Mucosa of descending colon (tissue), 3 donors: ENCODE data around the gene TTC6. TPM values are rescaled to one million over a fixed set of nuclear protein-coding genes. Genes with fewer than 3 reads are reported as not detected.
A peak's percentile ranks its signal among the peaks of the same experiment; 100 is the strongest.

Experiments used
- ATAC-seq: fragments of 200-7000 bp; cut with Tn5 transposase; one replicate; pipeline ENCODE4 v1.9.1; 2020; ENCODE audit warnings: mild to moderate bottlenecking, moderate library complexity
- DNase-seq, 3 donors: peaks; one replicate each; pipeline ENCODE4 v3.0.0-alpha.2; 2020
- H3K36me3 ChIP-seq: fragments of 200-600 bp; one replicate; pipeline ENCODE4 v1.8.0; 2021; ENCODE audit warnings: low read depth, mild to moderate bottlenecking
- H3K4me1 ChIP-seq: fragments of 200-600 bp; one replicate; pipeline ENCODE4 v1.8.0; 2021; ENCODE audit warnings: low read depth, mild to moderate bottlenecking
- H3K4me3 ChIP-seq: fragments of 200-600 bp; one replicate; pipeline ENCODE4 v1.8.0; 2021; ENCODE audit warnings: mild to moderate bottlenecking
- H3K9me3 ChIP-seq: fragments of 200-600 bp; one replicate; pipeline ENCODE4 v1.8.0; 2021; ENCODE audit warnings: mild to moderate bottlenecking
- CTCF ChIP-seq: fragments of 200-600 bp; IDR thresholded peaks from one replicate; pipeline ENCODE4 v1.8.0; 2022; ENCODE audit warnings: antibody characterized with exemption, mild to moderate bottlenecking
- intact Hi-C, 2 donors: fragments of 100-400 bp; cut with DNase I in 1 of 2; cut with micrococcal nuclease in 1 of 2; formaldehyde crosslinking; loops; one replicate each; pipeline versions ENCODE4 v1.11.0 to v1.11.1; 2022; cut with DNase I, micrococcal nuclease
- total RNA-seq, 3 donors: library from RNA; stranded (reverse); fragmentation: NEBNext Ultra II Directional in 2 of 3; extraction: Animal tissue kit (Norgen Biotek cat#: 25700) in 2 of 3; gene quantifications; one replicate each; pipeline versions ENCODE4 v1.2.1 to v1.2.4, GENCODE V29; 2021 to 2023
- donor health status: DM: no; HTN: no; CAD: no; lungs with moderate emphysema.
- donor health status: DM: no; HTN: no; CAD: no.
- donor health status: DM: no; HTN: yes; CAD: no.

TTC6 gene
- total RNA-seq, 3 donors from 2014 or later = 1.7 to 9.2 (median 4.8) TPM

- H3K4me1 ChIP-seq = no peaks in the 10 kb centered on the region
- no peak for TF ChIP-seq CTCF
- H3K36me3 ChIP-seq = no peaks in the 10 kb centered on the region
- ATAC-seq (peak; percentile 90), DNase-seq (peak in 1 of 3 donors; percentile 46)
- no peaks in the 10 kb centered on the region for H3K9me3 ChIP-seq
- peak overlapping the region; percentile 1 for H3K4me3 ChIP-seq
- intact Hi-C loops = loop anchor here in 1 of 2 donors (10.0 kb wide), 1 partner anchor 322 kb away; no protein-coding TSS in a partner anchor
These were observed 28.5 kb upstream of the TTC6 start for GRCh38 chr14:37566811-37567371.

- no peaks in the 10 kb centered on the region for H3K9me3 ChIP-seq
- H3K4me1 ChIP-seq = no peaks in the 10 kb centered on the region
- no peak for ATAC-seq
- no peak overlapping the region for H3K4me3 ChIP-seq
- no peak for DNase-seq
- H3K36me3 ChIP-seq = no peaks in the 10 kb centered on the region
- intact Hi-C loops = loop anchor here in 1 of 2 donors (10.0 kb wide), 1 partner anchor 325 kb away; no protein-coding TSS in a partner anchor
- no peak for TF ChIP-seq CTCF
These were observed 25.7 kb upstream of the TTC6 start for GRCh38 chr14:37569729-37570128.

GRCh38 chr14:37571391-37571790 is 24.0 kb upstream of the TTC6 start:
- H3K9me3 ChIP-seq = no peaks in the 10 kb centered on the region
- ATAC-seq (no peak), DNase-seq (no peak)
- no peaks in the 10 kb centered on the region for H3K4me1 ChIP-seq
- no peak for TF ChIP-seq CTCF
- H3K4me3 ChIP-seq = no peak overlapping the region
- no peaks in the 10 kb centered on the region for H3K36me3 ChIP-seq
- intact Hi-C loops = no loop called here

GRCh38 chr14:37573356-37573755 is 22.1 kb upstream of the TTC6 start:
- intact Hi-C loops = no loop called here
- no peak for TF ChIP-seq CTCF
- ATAC-seq = no peak
- no peaks in the 10 kb centered on the region for H3K4me1 ChIP-seq
- no peak overlapping the region for H3K4me3 ChIP-seq
- no peaks in the 10 kb centered on the region for H3K9me3 ChIP-seq
- DNase-seq = no peak
- H3K36me3 ChIP-seq = no peaks in the 10 kb centered on the region

- H3K4me1 ChIP-seq = peaks cover under 1% of the 10 kb centered on the region
- no peaks in the 10 kb centered on the region for H3K9me3 ChIP-seq
- H3K4me3 ChIP-seq = no peak overlapping the region
- H3K36me3 ChIP-seq = no peaks in the 10 kb centered on the region
- DNase-seq (no peak), ATAC-seq (no peak)
- no peak for TF ChIP-seq CTCF
- intact Hi-C loops = no loop called here
These were observed 16.2 kb upstream of the TTC6 start for GRCh38 chr14:37579274-37579673.

GRCh38 chr14:37580146-37580545 is 15.3 kb upstream of the TTC6 start:
- ATAC-seq (no peak), DNase-seq (no peak)
- Histone ChIP-seq H3K4me3 (no peak overlapping the region), H3K9me3 (no peaks in the 10 kb centered on the region), H3K36me3 (no peaks in the 10 kb centered on the region), H3K4me1 (peaks cover 4% of the 10 kb centered on the region)
- intact Hi-C loops = no loop called here
- TF ChIP-seq CTCF = no peak
